ENCODE results near the gene ANO10.
"Not testable (repeated sequence)": the region's sequence is repeated elsewhere in the genome, so short reads cannot be mapped to it uniquely, and the experiment has no call there.

The ANO10 gene

GRCh38 chr3:43627360-43627759 is 5.5 kb upstream of the ANO10 start:
- no peak for DNase-seq

- no peak for DNase-seq
Measured at GRCh38 chr3:43624619-43625305, 3.0 kb upstream of the ANO10 start.

GRCh38 chr3:43620831-43621655 is 768 bp downstream of the ANO10 start:
- DNase-seq = no peak

DNA sequence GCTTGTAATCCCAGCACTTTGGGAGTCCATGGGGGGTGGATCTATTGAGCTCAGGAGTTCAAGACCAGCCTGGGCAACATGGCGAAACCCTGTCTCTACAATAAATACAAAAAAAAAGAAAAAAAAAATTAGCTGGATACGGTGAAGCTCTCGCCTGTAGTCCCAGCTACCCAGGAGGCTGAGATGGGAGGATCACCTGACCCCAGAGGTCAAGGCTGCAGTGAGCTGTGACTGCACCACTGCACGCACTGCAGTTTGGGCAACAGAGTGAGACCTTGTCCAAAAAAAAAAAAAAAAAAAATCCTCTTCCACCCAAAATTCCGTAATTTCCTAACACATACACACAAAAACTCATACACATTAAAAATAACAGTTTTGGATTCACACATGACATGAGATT is 2.2 kb downstream of the ANO10 start:
- no peak for DNase-seq

GRCh38 chr3:43618142-43618541 is 3.7 kb downstream of the ANO10 start:
- no peak for DNase-seq

GRCh38 chr3:43616034-43616433 is 5.8 kb downstream of the ANO10 start:
- DNase-seq = no peak

- DNase-seq = no peak
Measured at GRCh38 chr3:43615133-43615532, 6.7 kb downstream of the ANO10 start.

- no peak for DNase-seq
Measured at GRCh38 chr3:43613976-43614375, 7.8 kb downstream of the ANO10 start.

DNA sequence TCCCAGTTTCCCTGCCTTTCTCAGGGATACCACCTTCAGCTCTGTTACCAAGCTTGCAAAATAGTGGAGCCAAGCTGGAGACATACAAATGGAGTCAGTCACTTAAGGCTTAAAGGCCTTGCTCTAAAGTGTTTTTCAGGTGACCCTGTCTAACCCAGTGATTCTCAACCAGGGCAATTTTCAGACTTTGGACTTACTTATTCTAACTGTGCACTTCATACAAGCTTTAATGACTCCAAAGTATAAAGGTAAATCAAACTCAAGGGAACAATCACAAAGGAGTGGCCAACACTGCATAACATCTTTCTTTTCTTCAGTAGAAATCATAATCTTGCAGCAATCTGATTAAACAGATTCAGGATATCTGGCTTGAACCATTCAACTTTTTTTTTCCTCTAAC is 9.4 kb downstream of the ANO10 start:
- no peak for DNase-seq

GRCh38 chr3:43609406-43609805 is 12.4 kb downstream of the ANO10 start:
- no peak for DNase-seq

GRCh38 chr3:43608751-43609150 is 13.1 kb downstream of the ANO10 start:
- DNase-seq = no peak

- no peak for DNase-seq
Measured at GRCh38 chr3:43606284-43606683, 15.5 kb downstream of the ANO10 start.

- DNase-seq = not testable (repeated sequence)
Measured at GRCh38 chr3:43599959-43600358, 21.9 kb downstream of the ANO10 start.

DNA sequence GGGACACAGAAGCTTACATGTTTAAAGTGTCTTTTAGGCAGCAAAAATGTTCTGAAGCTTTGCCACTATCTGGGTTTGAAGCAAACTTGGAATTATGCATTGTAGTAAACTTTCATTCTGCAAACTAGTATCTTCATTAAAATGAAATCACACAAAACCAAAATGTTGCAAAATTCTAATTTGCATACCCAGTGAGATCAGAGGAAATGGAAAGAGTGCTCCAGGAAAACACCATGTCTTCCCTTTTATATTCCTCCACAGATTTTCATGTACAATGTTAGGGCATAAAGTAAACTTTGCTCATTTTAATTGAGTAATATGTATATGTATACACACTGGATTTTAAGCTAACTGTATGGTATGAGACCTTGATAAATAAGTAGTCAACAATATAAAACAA is 23.9 kb downstream of the ANO10 start:
- no peak for DNase-seq

GRCh38 chr3:43596178-43596577 is 25.6 kb downstream of the ANO10 start:
- not testable (repeated sequence) for DNase-seq

GRCh38 chr3:43595280-43595679 is 26.5 kb downstream of the ANO10 start:
- DNase-seq = not testable (repeated sequence)

DNA sequence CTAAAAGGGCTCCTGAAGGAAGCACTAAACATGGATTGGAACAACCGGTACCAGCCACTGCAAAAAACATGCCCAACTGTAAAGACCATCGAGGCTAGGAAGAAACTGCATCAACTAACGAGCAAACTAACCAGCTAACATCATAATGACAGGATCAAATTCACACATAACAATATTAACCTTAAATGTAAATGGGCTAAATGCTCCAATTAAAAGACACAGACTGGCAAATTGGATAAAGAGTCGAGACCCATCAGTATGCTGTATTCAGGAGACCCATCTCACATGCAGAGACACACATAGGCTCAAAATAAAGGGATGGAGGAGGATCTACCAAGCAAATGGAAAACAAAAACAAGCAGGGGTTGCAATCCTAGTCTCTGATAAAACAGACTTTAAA is 28.2 kb downstream of the ANO10 start:
- DNase-seq = not testable (repeated sequence)

- DNase-seq = not testable (repeated sequence)
Measured at GRCh38 chr3:43591866-43592265, 29.9 kb downstream of the ANO10 start.

DNA sequence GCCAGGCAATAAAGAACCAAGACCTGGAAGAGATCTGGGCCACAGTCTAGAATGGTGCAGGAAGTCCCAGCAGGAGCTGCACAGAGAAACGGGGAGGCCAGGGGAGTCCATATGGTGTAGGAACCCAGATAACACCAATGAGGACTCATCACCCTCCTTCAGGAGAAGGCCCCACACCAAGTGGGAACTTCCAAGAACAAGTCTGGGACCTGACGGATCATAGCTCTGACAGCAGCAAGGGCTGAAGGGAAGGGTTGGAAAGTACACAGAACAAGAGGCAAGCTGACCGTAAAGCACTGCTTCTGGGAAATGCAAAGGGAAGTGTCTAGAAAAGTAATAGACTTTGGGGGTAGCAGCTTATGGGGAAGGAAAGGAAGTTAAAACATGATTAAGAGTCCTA is 34.5 kb downstream of the ANO10 start:
- no peak for DNase-seq

- DNase-seq = no peak
Measured at GRCh38 chr3:43584043-43584826, 37.6 kb downstream of the ANO10 start.

DNA sequence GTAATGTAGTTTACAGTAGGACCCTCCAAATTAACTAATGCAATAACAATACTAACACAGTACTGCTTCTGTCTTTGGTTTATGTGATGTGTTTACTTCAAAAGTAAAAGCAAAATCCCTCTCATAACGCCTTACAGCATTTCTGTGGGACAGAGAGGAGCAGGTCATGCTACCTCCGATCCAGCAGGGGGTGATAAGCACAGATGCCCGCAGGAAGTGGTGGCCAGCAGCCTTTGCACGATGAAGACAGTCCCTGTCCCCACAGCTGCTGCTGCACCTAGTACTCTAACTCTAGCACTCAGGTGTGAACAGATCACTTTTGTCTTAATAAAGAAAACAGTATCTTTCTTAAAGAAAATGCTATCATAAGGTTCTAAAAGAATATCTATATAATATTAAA is 38.3 kb downstream of the ANO10 start:
- no peak for DNase-seq

DNA sequence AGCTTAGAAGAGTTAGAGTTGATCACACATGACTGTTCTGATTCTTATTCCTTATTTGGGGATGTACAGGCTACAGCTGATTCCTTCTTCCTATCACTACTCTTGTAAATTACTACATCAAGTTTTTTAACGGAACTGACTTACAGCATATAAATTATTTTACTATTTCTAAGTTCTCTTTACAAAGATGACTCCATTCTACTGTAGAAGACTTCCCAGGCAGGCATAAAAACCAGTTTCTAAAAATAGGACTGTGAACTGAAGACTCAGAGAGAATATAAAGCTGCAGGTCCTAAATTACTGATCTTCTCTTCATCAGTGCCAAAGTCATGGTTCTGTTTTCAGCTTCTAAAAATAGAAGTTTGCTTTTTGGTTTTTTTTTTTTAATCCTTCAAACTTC is 38.9 kb downstream of the ANO10 start:
- DNase-seq = no peak

DNA sequence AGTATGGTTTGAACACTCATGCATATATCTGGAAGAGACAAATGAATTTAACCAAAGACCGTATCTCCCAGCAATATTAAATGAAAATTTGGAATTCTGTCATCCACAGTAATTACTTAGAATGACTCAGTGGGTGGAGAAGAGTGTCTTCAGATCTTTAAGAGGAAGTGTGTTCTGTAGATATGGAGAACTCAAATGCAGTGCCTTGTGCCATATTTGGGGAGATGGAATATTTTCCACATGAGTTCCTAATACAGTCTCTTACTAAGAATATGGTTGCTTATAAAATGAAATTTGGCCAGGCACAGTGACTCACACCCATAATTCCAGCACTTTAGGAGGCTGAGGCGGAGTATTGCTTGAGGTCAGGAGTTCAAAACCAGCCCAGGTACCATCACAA is 40.5 kb downstream of the ANO10 start:
- no peak for DNase-seq

DNA sequence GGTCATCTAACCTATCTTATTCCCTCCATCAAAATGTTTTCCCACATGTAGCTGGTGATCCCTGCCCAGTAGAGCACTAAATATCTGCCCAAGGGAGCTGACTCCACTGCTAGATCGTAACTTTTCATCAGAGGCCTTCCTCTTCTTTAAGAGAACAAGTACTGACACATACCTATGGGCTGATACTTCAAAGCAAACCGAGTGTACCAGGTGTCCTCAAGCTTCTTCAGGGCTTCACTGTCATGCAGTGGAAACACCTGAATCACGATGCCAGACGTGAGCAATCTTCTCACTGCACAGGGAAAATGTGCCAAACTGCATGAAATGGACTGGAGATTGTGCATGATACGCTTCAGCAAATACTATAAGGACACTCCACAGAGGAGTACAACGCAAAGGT is 41.6 kb downstream of the ANO10 start:
- DNase-seq = no peak

All from NCI-H1436 treated with DMSO at 0.1 percent for 48 hours (cell line).